Breast epithelium (tissue), 4 donors: ENCODE data around the gene EDEM1. TPM values are rescaled to one million over a fixed set of nuclear protein-coding genes. Genes with fewer than 3 reads are reported as not detected.

ENCODE experiments used
- DNase-seq, 2 donors: peaks; one replicate each; pipeline ENCODE4 v3.0.0-alpha.2; 2019; ENCODE audit warnings: low spot score in 2 of 2
- H3K27ac ChIP-seq, 2 donors: fragments of 200-600 bp; sonication (generic) in 1 of 2; one replicate each; pipeline ENCODE4 v1.5.1; 2016 to 2019; ENCODE audit warnings: mild to moderate bottlenecking in 1 of 2
- H3K27me3 ChIP-seq, 2 donors: fragments of 200-600 bp; sonication (generic) in 1 of 2; one replicate each; pipeline versions ENCODE4 v1.5.1 to v1.6.0; 2017 to 2019; ENCODE audit warnings: control low read depth in 1 of 2, mild to moderate bottlenecking in 1 of 2
- H3K36me3 ChIP-seq: fragments of 200-600 bp; one replicate; pipeline ENCODE4 v1.5.1; 2019
- H3K4me1 ChIP-seq, 2 donors: fragments of 200-600 bp; sonication (generic); one replicate each; pipeline ENCODE4 v1.5.1; 2016 to 2019; ENCODE audit warnings: control low read depth in 1 of 2
- H3K4me3 ChIP-seq, 3 donors: fragments of 200-600 bp; sonication (generic); 1 replicate in 2 of 3; 2 replicates in 1 of 3; pipeline ENCODE4 v1.5.1; 2016 to 2019; ENCODE audit warnings: mild to moderate bottlenecking in 3 of 3, moderate library complexity in 2 of 3
- H3K9me3 ChIP-seq, 2 donors: fragments of 200-600 bp; sonication (generic) in 1 of 2; one replicate each; pipeline ENCODE4 v1.5.1; 2016 to 2019; ENCODE audit warnings: control low read depth in 1 of 2
- CTCF ChIP-seq, 3 donors: fragments of 450-650 bp; IDR thresholded peaks; one replicate each; pipeline ENCODE4 v1.5.1; 2016 to 2017; ENCODE audit warnings: antibody characterized with exemption in 3 of 3, mild to moderate bottlenecking in 3 of 3, moderate library complexity in 3 of 3
- POLR2A ChIP-seq: fragments of 450-650 bp; IDR thresholded peaks from one replicate; pipeline ENCODE4 v1.6.1; 2016; ENCODE audit warnings: antibody characterized with exemption, mild to moderate bottlenecking, moderate library complexity
- POLR2AphosphoS5 ChIP-seq, 3 donors: sonication (generic); formaldehyde crosslinking; IDR thresholded peaks; one replicate each; pipeline ENCODE4 v1.6.1; 2017; ENCODE audit warnings: antibody characterized with exemption in 3 of 3
- intact Hi-C: fragments of 100-400 bp; cut with DNase I; formaldehyde crosslinking; loops from one replicate; pipeline ENCODE4 v1.15.1; 2023; ENCODE audit warnings: low total_unique reads
- total RNA-seq, 3 donors: library from RNA; depleted of rRNA; stranded (reverse); fragments of >200 nt; gene quantifications; one replicate each; pipeline ENCODE4 v1.1.0, GENCODE V29; 2016

Gene EDEM1
- total RNA-seq, 3 donors from 2014 or later = 34.9 to 45.8 (median 42.6) TPM

- intact Hi-C loops = no loop called here
- Histone ChIP-seq H3K4me1 (no peaks in the 10 kb centered on the region), H3K27me3 (no peaks in the 10 kb centered on the region), H3K36me3 (no peaks in the 10 kb centered on the region), H3K4me3 (no peak overlapping the region), H3K27ac (no peak overlapping the region), H3K9me3 (no peaks in the 10 kb centered on the region)
- no peak for DNase-seq
- TF ChIP-seq POLR2AphosphoS5 (IDR thresholded peaks at IDR 0.05) (no peak), POLR2A (no peak), CTCF (IDR thresholded peaks at IDR 0.05) (no peak)
Observed at GRCh38 chr3:5162102-5162501, 25.4 kb upstream of the EDEM1 start.

DNA sequence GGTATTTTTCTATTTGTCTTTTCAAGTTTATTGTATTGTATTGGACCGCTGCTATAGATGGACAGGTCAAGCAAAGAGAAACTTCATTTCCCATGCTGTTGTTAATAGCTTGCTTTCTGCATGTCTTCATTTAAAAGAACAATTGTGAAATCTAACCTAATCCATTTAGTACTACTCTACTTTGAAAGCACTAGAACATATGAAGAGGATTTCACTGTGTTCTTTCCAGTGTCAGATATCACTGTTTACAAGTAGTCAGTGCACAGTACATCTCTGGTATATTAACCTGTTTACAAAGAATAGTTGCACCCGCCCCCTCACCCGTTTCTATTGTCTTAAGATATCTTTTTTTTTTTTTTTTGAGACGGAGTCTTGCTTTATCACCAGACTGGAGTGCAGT, 21.8 kb upstream of the EDEM1 start:
- no peak overlapping the region for H3K4me3 ChIP-seq
- TF ChIP-seq POLR2A (no peak), POLR2AphosphoS5 (IDR thresholded peaks at IDR 0.05) (no peak), CTCF (IDR thresholded peaks at IDR 0.05) (no peak)
- intact Hi-C loops = no loop called here
- H3K9me3 ChIP-seq = no peaks in the 10 kb centered on the region
- no peak overlapping the region for H3K27ac ChIP-seq
- no peaks in the 10 kb centered on the region for H3K27me3 ChIP-seq
- no peak for DNase-seq
- no peaks in the 10 kb centered on the region for H3K4me1 ChIP-seq
- H3K36me3 ChIP-seq = no peaks in the 10 kb centered on the region

GRCh38 chr3:5166846-5167245, 20.7 kb upstream of the EDEM1 start:
- no peaks in the 10 kb centered on the region for H3K9me3 ChIP-seq
- H3K36me3 ChIP-seq = no peaks in the 10 kb centered on the region
- H3K4me3 ChIP-seq = no peak overlapping the region
- no peak overlapping the region for H3K27ac ChIP-seq
- intact Hi-C loops = no loop called here
- no peak for TF ChIP-seq POLR2A
- TF ChIP-seq CTCF (IDR thresholded peaks at IDR 0.05) = no peak
- no peak for TF ChIP-seq POLR2AphosphoS5 (IDR thresholded peaks at IDR 0.05)
- no peak for DNase-seq
- H3K4me1 ChIP-seq = no peaks in the 10 kb centered on the region
- no peaks in the 10 kb centered on the region for H3K27me3 ChIP-seq

GRCh38 chr3:5168110-5168509, 19.4 kb upstream of the EDEM1 start:
- H3K4me3 ChIP-seq = no peak overlapping the region
- H3K27ac ChIP-seq = no peak overlapping the region
- no peaks in the 10 kb centered on the region for H3K27me3 ChIP-seq
- no peak for TF ChIP-seq POLR2A
- no peak for TF ChIP-seq CTCF (IDR thresholded peaks at IDR 0.05)
- TF ChIP-seq POLR2AphosphoS5 (IDR thresholded peaks at IDR 0.05) = no peak
- peaks cover 4% of the 10 kb centered on the region for H3K36me3 ChIP-seq
- H3K9me3 ChIP-seq = no peaks in the 10 kb centered on the region
- intact Hi-C loops = no loop called here
- DNase-seq = no peak
- H3K4me1 ChIP-seq = no peaks in the 10 kb centered on the region

GRCh38 chr3:5169807-5170206, 17.7 kb upstream of the EDEM1 start:
- Histone ChIP-seq H3K4me3 (no peak overlapping the region), H3K27ac (no peak overlapping the region), H3K36me3 (peaks cover 4% of the 10 kb centered on the region), H3K4me1 (no peaks in the 10 kb centered on the region), H3K9me3 (no peaks in the 10 kb centered on the region), H3K27me3 (no peaks in the 10 kb centered on the region)
- TF ChIP-seq CTCF (IDR thresholded peaks at IDR 0.05) (no peak), POLR2A (no peak), POLR2AphosphoS5 (IDR thresholded peaks at IDR 0.05) (no peak)
- intact Hi-C loops = no loop called here
- DNase-seq = no peak
